Coronary artery (tissue), 2 donors: Measurements from ENCODE around the gene SIGLEC1.

ENCODE experiments used
- DNase-seq: peaks from one replicate; pipeline ENCODE4 v3.0.0-alpha.2; 2017; ENCODE audit warnings: low spot score
- H3K27ac ChIP-seq, 2 donors: fragments of 200-600 bp; sonication (generic); one replicate each; pipeline ENCODE4 v1.5.1; 2016 to 2019
- H3K4me3 ChIP-seq: fragments of 200-600 bp; sonication (generic); 2 replicates; pipeline ENCODE4 v1.5.1; 2016; ENCODE audit warnings: mild to moderate bottlenecking, moderate library complexity
- CTCF ChIP-seq: fragments of 200-600 bp; sonication (generic); IDR thresholded peaks from one replicate; pipeline ENCODE4 v1.5.1; 2019; ENCODE audit warnings: antibody characterized with exemption

The SIGLEC1 gene

DNA sequence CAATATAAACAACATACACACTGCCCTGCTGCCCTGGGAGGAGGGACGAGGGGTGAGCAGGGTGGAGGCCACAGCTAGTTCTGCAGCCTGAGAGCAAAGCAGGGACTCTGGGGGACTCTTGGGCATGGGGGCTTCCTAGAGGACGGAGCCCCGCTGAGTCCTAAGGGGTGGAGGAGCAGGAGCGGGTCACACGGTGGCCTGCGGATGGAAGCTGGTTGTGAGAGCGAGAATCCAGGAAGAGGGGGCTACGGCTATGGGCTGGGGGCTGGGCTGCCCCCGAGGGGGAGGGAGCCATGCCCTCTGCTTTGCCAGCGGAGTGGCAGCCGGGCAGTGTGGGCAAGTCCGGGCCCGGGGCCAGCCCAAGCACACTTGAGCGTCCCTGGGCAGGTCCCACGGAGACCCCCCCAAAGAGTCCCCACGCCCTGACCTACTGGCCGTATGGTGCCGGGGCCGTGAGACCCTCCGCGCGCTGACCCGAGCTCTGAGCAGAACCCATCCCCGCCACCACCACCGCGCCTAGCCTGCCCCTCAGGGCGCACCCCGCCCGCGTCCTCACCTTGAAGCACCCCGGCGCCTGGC is 31.0 kb downstream of the SIGLEC1 start:
- Histone ChIP-seq H3K27ac (peak overlapping the region; percentile 65 to 94), H3K4me3 (peak overlapping the region; percentile 76)
- DNase-seq, result no peak
- no peak for TF ChIP-seq CTCF

- Histone ChIP-seq H3K4me3 (peak overlapping the region; percentile 76), H3K27ac (peak overlapping the region; percentile 65 to 94)
- DNase-seq, result no peak
- TF ChIP-seq CTCF, result no peak
Observed at GRCh38 chr20:3680701-3681351, 31.6 kb downstream of the SIGLEC1 start.

DNA sequence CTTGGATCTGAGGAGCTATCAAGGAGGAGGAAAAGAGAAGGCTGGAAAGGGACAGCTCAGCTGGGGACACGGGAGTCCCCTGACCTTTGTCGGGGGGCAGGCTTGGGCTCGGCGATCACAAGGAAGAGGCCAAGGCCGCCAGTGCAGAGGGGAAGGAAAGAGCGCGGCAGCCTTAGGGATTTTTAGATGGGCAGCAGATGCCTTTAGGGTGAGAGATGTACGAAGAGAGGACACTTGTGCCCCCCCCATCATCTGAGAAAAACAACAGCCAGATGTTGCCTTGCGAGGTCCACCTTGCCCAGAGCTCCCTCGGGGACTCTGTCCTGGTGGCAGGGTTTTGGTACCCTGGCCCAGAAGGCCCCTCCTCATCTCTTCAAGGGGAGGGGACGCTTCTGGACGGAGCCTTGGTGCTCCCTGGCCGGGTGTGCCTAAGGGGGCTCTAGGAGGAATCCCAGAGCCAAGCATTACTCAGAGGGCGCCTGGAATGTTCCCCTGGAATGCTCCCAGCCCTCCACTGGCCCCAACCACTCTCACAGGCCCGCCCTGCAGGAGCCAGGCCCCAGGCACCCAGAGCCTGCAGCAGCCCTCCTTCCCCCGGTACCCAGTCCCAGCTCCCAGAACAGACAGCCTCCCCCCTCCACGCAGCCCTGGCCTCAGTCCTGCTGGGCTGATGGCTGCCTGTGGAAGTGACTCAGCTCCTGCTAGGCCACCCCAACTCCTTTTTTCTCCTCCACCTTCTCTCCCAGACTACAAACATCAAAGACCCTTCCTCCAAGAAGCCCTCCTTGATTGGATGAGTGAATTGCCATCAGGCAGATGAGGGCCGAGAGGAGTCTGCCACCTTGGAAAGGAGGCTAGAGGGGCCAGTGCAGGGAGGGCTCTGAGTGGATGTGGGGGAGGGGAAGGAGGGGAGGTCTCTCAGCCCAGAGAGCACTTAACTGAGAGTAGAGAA is 32.4 kb downstream of the SIGLEC1 start:
- Histone ChIP-seq H3K27ac (peak overlapping the region; percentile 65 to 94), H3K4me3 (peak overlapping the region; percentile 76)
- TF ChIP-seq CTCF, result no peak
- DNase-seq, result peak; percentile 89

GRCh38 chr20:3678856-3679720 is 33.3 kb downstream of the SIGLEC1 start:
- H3K4me3 ChIP-seq, result peak overlapping the region; percentile 76
- peak overlapping the region; percentile 65 to 94 for H3K27ac ChIP-seq
- TF ChIP-seq CTCF, result no peak

DNA sequence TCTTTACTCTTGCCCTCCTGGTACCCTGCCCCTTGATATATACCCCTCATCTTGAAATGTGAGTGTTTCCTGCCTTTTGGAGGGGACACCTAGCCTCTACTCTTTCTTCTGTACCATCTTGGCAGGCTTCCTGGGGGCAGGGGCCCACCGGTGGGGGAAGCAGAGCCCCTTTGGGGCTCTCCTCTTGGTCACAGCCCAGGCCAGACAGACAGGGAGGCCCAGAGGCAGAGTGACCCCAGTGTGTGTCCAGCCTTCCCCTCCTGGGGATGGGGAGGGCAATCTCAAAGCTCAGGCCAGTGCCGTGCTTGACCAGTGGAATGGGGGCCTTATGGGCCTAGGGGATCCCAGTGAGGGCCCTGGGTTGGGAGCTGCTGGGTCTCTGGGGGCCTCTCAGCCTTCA is 34.2 kb downstream of the SIGLEC1 start:
- Histone ChIP-seq H3K27ac (peak overlapping the region; percentile 62 to 94), H3K4me3 (no peak overlapping the region)
- TF ChIP-seq CTCF, result no peak
- no peak for DNase-seq

More at GRCh38 chr20:3678856-3679720, 33.3 kb downstream of the SIGLEC1 start:
- no peak for DNase-seq

GRCh38 chr20:3677733-3678132 is 34.7 kb downstream of the SIGLEC1 start:
- peak overlapping the region; percentile 62 to 94 for H3K27ac ChIP-seq
- no peak for TF ChIP-seq CTCF
- no peak for DNase-seq
- no peak overlapping the region for H3K4me3 ChIP-seq
